OCI-LY1 (cell line): ENCODE results near the gene NANS.

Experiments
- H2AFZ ChIP-seq: fragments of 200-600 bp; sonication (generic), shearing (Covaris generic); 2 replicates; pipeline ENCODE4 v1.6.0; 2014; ENCODE audit warnings: antibody characterized with exemption, mild to moderate bottlenecking, low read length
- H3F3A ChIP-seq: fragments of 200-600 bp; sonication (generic), shearing (Covaris generic); 2 replicates; pipeline ENCODE4 v1.6.0; 2014; ENCODE audit warnings: mild to moderate bottlenecking, antibody characterized with exemption, low read length, moderate library complexity; ENCODE audit not compliant: insufficient read depth
- H3K27ac ChIP-seq: fragments of 200-600 bp; sonication (generic); 2 replicates; pipeline ENCODE4 v1.5.1; 2014; ENCODE audit warnings: low read length, mixed run types, mild to moderate bottlenecking, low read depth; ENCODE audit not compliant: poor library complexity, severe bottlenecking
- H3K27me3 ChIP-seq: fragments of 200-600 bp; sonication (generic); 2 replicates; pipeline ENCODE4 v1.6.0; 2014; ENCODE audit warnings: antibody characterized with exemption, mild to moderate bottlenecking, low read length, moderate library complexity; ENCODE audit not compliant: insufficient read depth
- H3K36me3 ChIP-seq: fragments of 200-600 bp; sonication (generic); 2 replicates; pipeline ENCODE4 v1.6.1; 2014; ENCODE audit warnings: mild to moderate bottlenecking, antibody characterized with exemption, low read length, moderate library complexity, mixed read lengths; ENCODE audit not compliant: insufficient read depth
- H3K4me1 ChIP-seq: fragments of 200-600 bp; sonication (generic); 2 replicates; pipeline ENCODE4 v1.5.1; 2014; ENCODE audit warnings: mild to moderate bottlenecking, low read length, moderate library complexity; ENCODE audit not compliant: insufficient read depth, severe bottlenecking
- H3K4me2 ChIP-seq: fragments of 200-600 bp; sonication (generic), shearing (Covaris generic); 2 replicates; pipeline ENCODE4 v1.6.1; 2014; ENCODE audit warnings: low read length
- H3K4me3 ChIP-seq: fragments of 200-600 bp; sonication (generic); 2 replicates; pipeline ENCODE4 v1.5.1; 2014; ENCODE audit warnings: low read length, low read depth, mild to moderate bottlenecking, mixed read lengths; ENCODE audit not compliant: poor library complexity, severe bottlenecking
- H3K79me2 ChIP-seq: fragments of 200-600 bp; shearing (Covaris generic); 2 replicates; pipeline ENCODE4 v1.6.1; 2016; ENCODE audit warnings: mixed run types, low read length, mixed read lengths; ENCODE audit not compliant: insufficient read depth
- H3K9ac ChIP-seq: fragments of 200-600 bp; sonication (generic), shearing (Covaris generic); 2 replicates; pipeline ENCODE4 v1.6.1; 2014; ENCODE audit warnings: mild to moderate bottlenecking, low read length, mixed read lengths
- H3K9me2 ChIP-seq: fragments of 200-600 bp; sonication (generic), shearing (Covaris generic); 2 replicates; pipeline ENCODE4 v1.6.1; 2014; ENCODE audit warnings: low read depth, mild to moderate bottlenecking, low read length, mixed read lengths
- H3K9me3 ChIP-seq: fragments of 200-600 bp; shearing (Covaris generic); 2 replicates; pipeline ENCODE4 v1.6.1; 2014; ENCODE audit warnings: low read length, mixed read lengths
- H4K20me1 ChIP-seq: fragments of 200-600 bp; sonication (generic), shearing (Covaris generic); 2 replicates; pipeline ENCODE4 v1.6.0; 2016; ENCODE audit warnings: mild to moderate bottlenecking, low read length; ENCODE audit not compliant: insufficient read depth
- CTCF ChIP-seq: fragments of 200-600 bp; sonication (generic), shearing (Covaris generic); IDR thresholded peaks from 2 replicates; pipeline ENCODE4 v1.5.1; 2017; ENCODE audit warnings: mild to moderate bottlenecking, antibody characterized with exemption, low read length, moderate library complexity, mixed read lengths
- EZH2 ChIP-seq: fragments of 200-600 bp; sonication (generic), shearing (Covaris generic); IDR thresholded peaks from 2 replicates; pipeline ENCODE4 v1.8.0; 2017; ENCODE audit warnings: borderline replicate concordance, mixed run types, mild to moderate bottlenecking, antibody characterized with exemption, low read length, moderate library complexity, mixed read lengths

The NANS gene

GRCh38 chr9:98094851-98095250 lies 38.3 kb downstream of the NANS start:
- no peak for TF ChIP-seq EZH2
- TF ChIP-seq CTCF, result no peak
- no peak overlapping the region for H3K4me2 ChIP-seq
- H3K79me2 ChIP-seq, result no peaks in the 10 kb centered on the region
- H4K20me1 ChIP-seq, result no peaks in the 10 kb centered on the region
- no peaks in the 10 kb centered on the region for H3K27me3 ChIP-seq
- H3F3A ChIP-seq, result peaks cover 4% of the 10 kb centered on the region; the same call in 1 of the 2 replicates
- no peak overlapping the region for H3K4me3 ChIP-seq
- no peaks in the 10 kb centered on the region for H3K9me2 ChIP-seq
- peaks cover 27% of the 10 kb centered on the region for H3K4me1 ChIP-seq
- no peaks in the 10 kb centered on the region for H3K9me3 ChIP-seq
- H3K9ac ChIP-seq, result no peak overlapping the region
- no peak overlapping the region for H2AFZ ChIP-seq
- H3K27ac ChIP-seq, result no peak overlapping the region
- H3K36me3 ChIP-seq, result no peaks in the 10 kb centered on the region

- no peaks in the 10 kb centered on the region for H3K9me2 ChIP-seq
- H2AFZ ChIP-seq, result no peak overlapping the region
- no peaks in the 10 kb centered on the region for H3K36me3 ChIP-seq
Observed at GRCh38 chr9:98095401-98095800, 38.9 kb downstream of the NANS start.

GRCh38 chr9:98096091-98096490 lies 39.6 kb downstream of the NANS start:
- Histone ChIP-seq H3K4me3 (no peak overlapping the region), H2AFZ (no peak overlapping the region), H3K27ac (peak overlapping the region; percentile 93), H3K9ac (no peak overlapping the region), H3K9me2 (no peaks in the 10 kb centered on the region), H4K20me1 (no peaks in the 10 kb centered on the region), H3K4me1 (peaks cover 37% of the 10 kb centered on the region), H3K79me2 (no peaks in the 10 kb centered on the region), H3K36me3 (no peaks in the 10 kb centered on the region), H3F3A (no peaks in the 10 kb centered on the region), H3K9me3 (no peaks in the 10 kb centered on the region), H3K27me3 (no peaks in the 10 kb centered on the region), H3K4me2 (no peak overlapping the region)
- no peak for TF ChIP-seq CTCF
- TF ChIP-seq EZH2, result no peak

More at GRCh38 chr9:98095401-98095800, 38.9 kb downstream of the NANS start:
- Histone ChIP-seq H3K27me3 (no peaks in the 10 kb centered on the region), H4K20me1 (no peaks in the 10 kb centered on the region), H3K4me1 (peaks cover 32% of the 10 kb centered on the region), H3K9me3 (no peaks in the 10 kb centered on the region), H3K4me2 (no peak overlapping the region), H3K9ac (no peak overlapping the region), H3K4me3 (no peak overlapping the region), H3F3A (no peaks in the 10 kb centered on the region), H3K79me2 (no peaks in the 10 kb centered on the region), H3K27ac (no peak overlapping the region)
- TF ChIP-seq EZH2 (no peak), CTCF (no peak)
